Measurements from ENCODE around the gene MS4A4E. TPM values are rescaled to one million over a fixed set of nuclear protein-coding genes. Genes with fewer than 3 reads are reported as not detected.
"Not testable (repeated sequence)": the region's sequence is repeated elsewhere in the genome, so short reads cannot be mapped to it uniquely, and the experiment has no call there.

Gene MS4A4E
- total and polyA plus RNA-seq, 5 donors from 2014 or later, result 1.0 TPM; not detected in 4

DNA sequence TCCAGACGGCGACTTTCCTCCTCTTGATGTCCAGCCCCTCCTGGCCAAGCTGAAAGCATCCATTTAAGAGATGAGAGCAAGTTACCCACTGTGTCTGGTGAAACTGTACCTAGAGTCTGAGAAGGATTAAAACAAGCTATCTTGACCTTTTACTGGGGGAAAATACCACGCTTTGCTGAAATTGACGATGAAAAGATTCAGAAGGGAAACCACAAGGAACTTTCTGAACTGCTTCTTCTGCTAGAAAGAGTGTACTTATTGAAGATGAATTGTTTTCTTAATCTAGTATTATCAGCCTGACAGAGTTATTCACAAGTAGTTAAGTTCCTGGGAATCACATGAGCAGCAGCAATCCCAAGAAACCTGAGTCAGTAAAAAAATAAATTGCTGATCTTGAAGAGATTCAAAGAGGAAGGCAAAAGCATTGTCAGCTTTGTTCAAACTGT is 47.0 kb downstream of the MS4A4E start:
- no peaks in the 10 kb centered on the region for H3K9me3 ChIP-seq (ENCODE audit: control insufficient read depth in 2 of 2, low read length in 2 of 2)
- DNase-seq (no peak), ATAC-seq (ENCODE audit: low read depth in 2 of 2) (no peak)
- Mint-ChIP-seq H3K27me3 (peaks cover 10% of the 10 kb centered on the region), H3K4me3 (no peak overlapping the region), H3K9me3 (peaks cover 0 to 7% (median 0%) of the 10 kb centered on the region in 7 donors), H3K27ac (no peak overlapping the region), H3K4me1 (peaks cover 0 to 5% (median 0%) of the 10 kb centered on the region in 4 donors), H3K36me3 (no peaks in the 10 kb centered on the region)
- H3K36me3 ChIP-seq (ENCODE audit: control insufficient read depth, insufficient read depth, low read length), result no peaks in the 10 kb centered on the region
- peaks cover 6% of the 10 kb centered on the region for H3K27me3 ChIP-seq (ENCODE audit: control insufficient read depth, insufficient read depth, low read length)
- H3K4me3 ChIP-seq (ENCODE audit: low read depth, low read length), result no peak overlapping the region
- no peaks in the 10 kb centered on the region for H3K4me1 ChIP-seq (ENCODE audit: control insufficient read depth, insufficient read depth, low read length, poor library complexity, severe bottlenecking)
- H3K27ac ChIP-seq (ENCODE audit: insufficient read depth, low read length, poor library complexity, severe bottlenecking), result no peak overlapping the region

DNA sequence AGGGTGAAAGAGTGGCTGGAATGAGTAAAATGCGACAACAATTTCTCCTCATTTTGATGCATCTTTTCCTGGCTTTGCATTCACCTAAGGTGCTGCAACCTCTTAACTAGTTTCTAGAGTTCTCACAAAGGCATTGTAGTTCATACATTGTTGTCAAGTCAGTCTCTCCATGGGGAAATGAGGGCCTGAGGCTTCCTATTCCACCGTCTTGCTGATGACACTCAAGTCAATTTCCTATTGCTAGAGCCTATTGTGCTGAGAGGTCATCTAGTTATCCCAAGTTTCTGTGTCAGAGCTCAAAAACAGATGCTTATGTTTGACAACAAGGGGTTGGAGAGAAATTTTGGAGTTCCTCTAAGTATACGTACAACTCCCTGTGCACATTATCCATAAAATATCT is 48.4 kb downstream of the MS4A4E start:
- H3K4me3 ChIP-seq (ENCODE audit: low read depth, low read length), result no peak overlapping the region
- H3K27ac ChIP-seq (ENCODE audit: insufficient read depth, low read length, poor library complexity, severe bottlenecking), result no peak overlapping the region
- Mint-ChIP-seq H3K27ac (no peak overlapping the region), H3K4me1 (peaks cover 0 to 5% (median 0%) of the 10 kb centered on the region in 4 donors), H3K4me3 (no peak overlapping the region), H3K27me3 (peaks cover 10% of the 10 kb centered on the region), H3K36me3 (no peaks in the 10 kb centered on the region), H3K9me3 (peaks cover 0 to 7% (median 0%) of the 10 kb centered on the region in 7 donors)
- DNase-seq, result no peak
- peaks cover 6% of the 10 kb centered on the region for H3K27me3 ChIP-seq (ENCODE audit: control insufficient read depth, insufficient read depth, low read length)
- H3K9me3 ChIP-seq (ENCODE audit: control insufficient read depth in 2 of 2, low read length in 2 of 2), result no peaks in the 10 kb centered on the region
- no peaks in the 10 kb centered on the region for H3K4me1 ChIP-seq (ENCODE audit: control insufficient read depth, insufficient read depth, low read length, poor library complexity, severe bottlenecking)
- ATAC-seq (ENCODE audit: low read depth in 2 of 2), result no peak
- no peaks in the 10 kb centered on the region for H3K36me3 ChIP-seq (ENCODE audit: control insufficient read depth, insufficient read depth, low read length)

DNA sequence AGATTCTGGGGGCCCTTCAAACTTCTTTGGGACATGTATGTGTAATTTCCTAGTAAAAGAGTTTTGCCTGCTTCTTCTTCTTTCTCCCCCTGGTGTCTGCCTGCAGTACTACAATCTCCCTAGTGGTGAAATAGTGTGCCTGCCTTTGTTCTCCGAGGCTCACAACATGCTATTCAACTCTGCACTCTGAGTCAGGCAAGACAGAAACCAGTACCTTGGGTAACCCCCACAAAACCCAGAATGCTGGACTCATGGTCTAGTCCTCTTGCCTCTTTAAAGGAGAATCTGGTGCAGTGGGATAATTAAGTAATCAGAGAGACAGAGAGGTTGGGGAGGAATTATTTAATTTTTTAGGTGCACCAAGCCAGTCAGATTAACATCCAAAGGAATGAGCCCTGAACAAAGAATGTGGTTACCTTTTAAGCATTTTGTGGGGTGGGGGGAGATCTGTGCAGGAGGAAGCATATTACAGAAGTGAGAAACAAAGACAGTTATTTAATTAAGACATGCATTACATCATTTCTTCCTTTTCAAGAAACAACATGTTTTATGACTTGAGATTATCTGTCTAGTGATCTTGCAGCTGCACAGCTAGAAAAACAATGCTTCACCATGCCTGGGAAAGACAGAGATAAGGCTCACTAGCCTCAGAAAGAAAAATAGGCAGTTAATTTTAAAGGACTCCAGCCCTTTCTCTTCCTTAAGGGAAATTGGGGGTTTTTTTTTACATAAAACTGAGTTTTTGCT is 49.1 kb downstream of the MS4A4E start:
- Mint-ChIP-seq H3K27me3 (peaks cover 10% of the 10 kb centered on the region), H3K36me3 (no peaks in the 10 kb centered on the region), H3K4me1 (peaks cover 0 to 5% (median 0%) of the 10 kb centered on the region in 4 donors), H3K4me3 (no peak overlapping the region), H3K27ac (peak overlapping the region in 1 of 3 donors; percentile 34), H3K9me3 (peaks cover 0 to 7% (median 0%) of the 10 kb centered on the region in 7 donors)
- H3K4me1 ChIP-seq (ENCODE audit: control insufficient read depth, insufficient read depth, low read length, poor library complexity, severe bottlenecking), result no peaks in the 10 kb centered on the region
- no peak overlapping the region for H3K4me3 ChIP-seq (ENCODE audit: low read depth, low read length)
- no peaks in the 10 kb centered on the region for H3K9me3 ChIP-seq (ENCODE audit: control insufficient read depth in 2 of 2, low read length in 2 of 2)
- H3K27ac ChIP-seq (ENCODE audit: insufficient read depth, low read length, poor library complexity, severe bottlenecking), result no peak overlapping the region
- peak; percentile 45 to 60 for ATAC-seq (ENCODE audit: low read depth in 2 of 2)
- no peaks in the 10 kb centered on the region for H3K36me3 ChIP-seq (ENCODE audit: control insufficient read depth, insufficient read depth, low read length)
- peaks cover 6% of the 10 kb centered on the region for H3K27me3 ChIP-seq (ENCODE audit: control insufficient read depth, insufficient read depth, low read length)
- peak; percentile 8 to 61 (median 41) for DNase-seq

DNA sequence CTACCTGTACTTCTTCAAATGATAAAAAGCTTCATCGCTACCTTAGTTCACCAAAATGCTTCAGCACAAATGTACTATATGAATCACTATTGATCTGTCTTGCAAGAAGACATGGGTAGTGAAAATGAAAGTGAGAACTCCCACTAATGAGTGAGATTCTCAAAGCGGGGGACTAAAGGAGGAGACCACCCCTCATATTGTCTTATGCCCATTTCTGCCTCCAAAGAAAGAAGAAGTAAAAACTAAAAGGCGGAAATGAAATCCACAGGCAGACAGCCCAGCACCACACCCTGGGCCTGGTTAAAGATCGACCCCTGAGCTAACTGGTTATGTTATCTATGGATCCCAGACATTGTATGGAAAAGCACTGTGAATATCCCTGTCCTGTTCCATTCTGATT is 50.4 kb downstream of the MS4A4E start:
- not testable (repeated sequence) for H3K27me3 ChIP-seq (ENCODE audit: control insufficient read depth, insufficient read depth, low read length); H3K27me3 Mint-ChIP-seq; H3K36me3 Mint-ChIP-seq; H3K4me1 Mint-ChIP-seq; H3K4me1 ChIP-seq (ENCODE audit: control insufficient read depth, insufficient read depth, low read length, poor library complexity, severe bottlenecking); H3K27ac ChIP-seq (ENCODE audit: insufficient read depth, low read length, poor library complexity, severe bottlenecking); ATAC-seq (ENCODE audit: low read depth in 2 of 2); H3K9me3 ChIP-seq (ENCODE audit: control insufficient read depth in 2 of 2, low read length in 2 of 2); H3K36me3 ChIP-seq (ENCODE audit: control insufficient read depth, insufficient read depth, low read length); H3K4me3 ChIP-seq (ENCODE audit: low read depth, low read length); H3K27ac Mint-ChIP-seq; H3K4me3 Mint-ChIP-seq; DNase-seq; H3K9me3 Mint-ChIP-seq

DNA sequence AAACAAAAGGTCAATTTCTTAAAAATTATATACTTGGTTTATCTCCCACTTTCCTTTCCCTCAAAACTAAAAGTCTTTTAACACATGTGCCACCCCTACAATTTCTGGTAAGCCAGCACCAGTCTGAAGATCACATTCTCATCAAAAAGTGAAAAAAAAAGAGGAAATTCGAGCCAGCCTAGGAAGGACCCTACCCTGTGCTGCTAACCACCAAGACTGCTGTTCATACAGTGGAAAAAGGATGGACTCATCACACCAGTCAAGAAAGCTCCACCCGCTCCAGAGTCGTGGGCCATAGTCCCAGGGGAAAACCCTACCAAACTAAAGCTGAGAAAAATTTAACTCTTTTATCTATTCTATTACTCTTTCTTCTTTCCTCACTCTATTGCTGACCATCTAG is 54.5 kb downstream of the MS4A4E start:
- not testable (repeated sequence) for H3K4me1 Mint-ChIP-seq; ATAC-seq (ENCODE audit: low read depth in 2 of 2); H3K27ac Mint-ChIP-seq; DNase-seq; H3K36me3 ChIP-seq (ENCODE audit: control insufficient read depth, insufficient read depth, low read length); H3K4me3 ChIP-seq (ENCODE audit: low read depth, low read length); H3K9me3 Mint-ChIP-seq; H3K27me3 Mint-ChIP-seq; H3K27ac ChIP-seq (ENCODE audit: insufficient read depth, low read length, poor library complexity, severe bottlenecking); H3K4me1 ChIP-seq (ENCODE audit: control insufficient read depth, insufficient read depth, low read length, poor library complexity, severe bottlenecking); H3K36me3 Mint-ChIP-seq; H3K9me3 ChIP-seq (ENCODE audit: control insufficient read depth in 2 of 2, low read length in 2 of 2); H3K4me3 Mint-ChIP-seq; H3K27me3 ChIP-seq (ENCODE audit: control insufficient read depth, insufficient read depth, low read length)

DNA sequence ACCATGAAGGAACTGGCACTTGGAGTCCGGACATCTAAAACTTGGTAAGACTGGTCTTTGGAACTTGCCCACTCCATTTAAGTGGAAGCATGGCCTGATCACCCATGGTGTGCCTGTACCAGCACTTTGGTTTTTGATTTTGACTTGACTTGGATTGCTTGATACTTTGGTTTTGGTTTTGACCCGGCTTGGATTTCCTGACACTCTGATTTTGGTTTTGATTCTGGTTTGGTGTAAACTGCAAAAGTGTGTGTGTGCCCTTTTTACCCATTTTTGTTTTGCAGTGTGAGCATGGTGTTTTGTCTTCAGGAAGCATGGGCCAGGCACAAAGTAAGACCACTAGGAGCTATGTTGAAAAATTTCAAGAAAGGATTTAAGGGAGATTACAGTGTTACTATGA is 56.8 kb downstream of the MS4A4E start:
- not testable (repeated sequence) for H3K9me3 ChIP-seq (ENCODE audit: control insufficient read depth in 2 of 2, low read length in 2 of 2); H3K4me3 ChIP-seq (ENCODE audit: low read depth, low read length); H3K27ac ChIP-seq (ENCODE audit: insufficient read depth, low read length, poor library complexity, severe bottlenecking); H3K4me1 ChIP-seq (ENCODE audit: control insufficient read depth, insufficient read depth, low read length, poor library complexity, severe bottlenecking); H3K9me3 Mint-ChIP-seq; H3K4me3 Mint-ChIP-seq; ATAC-seq (ENCODE audit: low read depth in 2 of 2); DNase-seq; H3K27ac Mint-ChIP-seq; H3K27me3 Mint-ChIP-seq; H3K36me3 Mint-ChIP-seq; H3K4me1 Mint-ChIP-seq; H3K27me3 ChIP-seq (ENCODE audit: control insufficient read depth, insufficient read depth, low read length); H3K36me3 ChIP-seq (ENCODE audit: control insufficient read depth, insufficient read depth, low read length)

DNA sequence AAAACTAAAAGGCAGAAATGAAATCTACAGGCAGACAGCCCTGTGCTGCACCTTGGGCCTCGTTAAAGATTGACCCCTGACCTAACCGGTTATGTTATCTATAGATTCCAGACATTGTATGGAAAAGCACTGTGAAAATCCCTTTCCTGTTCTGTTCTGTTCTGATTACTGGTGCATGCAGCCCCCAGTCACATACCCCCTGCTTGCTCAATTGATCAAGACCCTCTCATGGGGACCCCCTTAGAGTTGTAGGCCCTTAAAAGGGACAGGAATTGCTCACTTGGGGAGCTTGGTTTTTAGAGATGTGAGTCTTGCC is 57.5 kb downstream of the MS4A4E start:
- H3K27me3 Mint-ChIP-seq; H3K4me1 Mint-ChIP-seq; H3K4me3 Mint-ChIP-seq; H3K27ac ChIP-seq (ENCODE audit: insufficient read depth, low read length, poor library complexity, severe bottlenecking); H3K4me1 ChIP-seq (ENCODE audit: control insufficient read depth, insufficient read depth, low read length, poor library complexity, severe bottlenecking); H3K36me3 ChIP-seq (ENCODE audit: control insufficient read depth, insufficient read depth, low read length); ATAC-seq (ENCODE audit: low read depth in 2 of 2); H3K27me3 ChIP-seq (ENCODE audit: control insufficient read depth, insufficient read depth, low read length); H3K9me3 Mint-ChIP-seq; H3K36me3 Mint-ChIP-seq; DNase-seq; H3K9me3 ChIP-seq (ENCODE audit: control insufficient read depth in 2 of 2, low read length in 2 of 2); H3K4me3 ChIP-seq (ENCODE audit: low read depth, low read length); H3K27ac Mint-ChIP-seq: not testable (repeated sequence)

DNA sequence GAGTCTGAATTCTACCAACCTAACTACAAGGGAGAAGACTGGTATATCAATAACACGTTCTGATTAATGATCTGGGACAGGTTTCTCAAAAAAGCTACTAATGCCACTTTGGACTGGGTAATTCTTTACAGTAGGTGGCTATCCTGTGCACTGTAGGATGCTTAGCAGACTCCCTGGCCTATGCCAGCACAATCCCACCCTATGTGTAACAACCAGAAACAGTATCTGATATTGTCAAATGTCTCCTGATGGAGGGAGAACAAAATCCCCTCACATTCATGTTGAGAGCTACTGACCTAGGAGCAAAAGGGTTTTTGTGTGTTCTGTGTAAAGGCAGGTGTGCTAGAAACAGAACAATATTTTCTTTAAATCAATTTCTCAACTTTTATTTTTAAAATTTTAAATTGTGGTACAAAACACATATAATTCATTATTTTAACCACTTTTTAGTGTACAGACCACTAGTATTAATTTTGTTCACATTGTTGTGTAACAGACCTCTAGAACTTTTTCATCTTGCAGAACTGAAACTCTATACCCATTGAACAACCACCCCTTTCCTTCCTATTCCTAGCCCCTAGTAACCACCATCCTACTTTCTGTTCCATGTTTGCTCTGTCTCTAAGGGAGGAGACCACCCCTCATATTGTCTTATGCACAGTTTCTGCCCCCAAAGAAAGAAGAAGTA is 58.0 kb downstream of the MS4A4E start:
- H3K4me1 ChIP-seq (ENCODE audit: control insufficient read depth, insufficient read depth, low read length, poor library complexity, severe bottlenecking), result no peaks in the 10 kb centered on the region
- DNase-seq (no peak), ATAC-seq (ENCODE audit: low read depth in 2 of 2) (no peak)
- H3K4me1 Mint-ChIP-seq, result no peaks in the 10 kb centered on the region
- H3K4me3 ChIP-seq (ENCODE audit: low read depth, low read length), result no peak overlapping the region
- H3K27ac Mint-ChIP-seq, result no peak overlapping the region
- peaks cover 4% of the 10 kb centered on the region for H3K27me3 ChIP-seq (ENCODE audit: control insufficient read depth, insufficient read depth, low read length)
- no peaks in the 10 kb centered on the region for H3K36me3 ChIP-seq (ENCODE audit: control insufficient read depth, insufficient read depth, low read length)
- H3K27ac ChIP-seq (ENCODE audit: insufficient read depth, low read length, poor library complexity, severe bottlenecking), result no peak overlapping the region
- peaks cover 0 to 7% (median 0%) of the 10 kb centered on the region in 7 donors for H3K9me3 Mint-ChIP-seq
- no peaks in the 10 kb centered on the region for H3K9me3 ChIP-seq (ENCODE audit: control insufficient read depth in 2 of 2, low read length in 2 of 2)
- H3K27me3 Mint-ChIP-seq, result peaks cover 4% of the 10 kb centered on the region
- H3K4me3 Mint-ChIP-seq, result no peak overlapping the region
- no peaks in the 10 kb centered on the region for H3K36me3 Mint-ChIP-seq

All from CD4-positive, CD25-positive, alpha-beta regulatory T cell (primary cell).